NCI-H69 (cell line): Measurements from ENCODE around the gene CSTPP1.
"Not testable (repeated sequence)": the region's sequence is repeated elsewhere in the genome, so short reads cannot be mapped to it uniquely, and the experiment has no call there.

Experiments
- DNase-seq: peaks from one replicate; lab custom pipeline; 2025; lab: John Stamatoyannopoulos, UW

Gene CSTPP1

GRCh38 chr11:47044119-47044518 is 107.6 kb downstream of the CSTPP1 start:
- no peak for DNase-seq

- no peak for DNase-seq
Observed at GRCh38 chr11:47047972-47048371, 111.4 kb downstream of the CSTPP1 start.

- no peak for DNase-seq
Observed at GRCh38 chr11:47050284-47050683, 113.7 kb downstream of the CSTPP1 start.

- DNase-seq: peak; percentile 13
Observed at GRCh38 chr11:47051217-47051616, 114.7 kb downstream of the CSTPP1 start.

- DNase-seq: no peak
Observed at GRCh38 chr11:47052165-47052564, 115.6 kb downstream of the CSTPP1 start.

GRCh38 chr11:47052576-47052975 is 116.0 kb downstream of the CSTPP1 start:
- no peak for DNase-seq

- no peak for DNase-seq
Observed at GRCh38 chr11:47055534-47055933, 119.0 kb downstream of the CSTPP1 start.

GRCh38 chr11:47056261-47056915 is 119.8 kb downstream of the CSTPP1 start:
- no peak for DNase-seq

- DNase-seq: no peak
Observed at GRCh38 chr11:47057365-47057764, 120.8 kb downstream of the CSTPP1 start.

- no peak for DNase-seq
Observed at GRCh38 chr11:47060807-47061206, 124.2 kb downstream of the CSTPP1 start.

- no peak for DNase-seq
Observed at GRCh38 chr11:47061429-47062178, 125.0 kb downstream of the CSTPP1 start.

GRCh38 chr11:47062736-47063135 is 126.2 kb downstream of the CSTPP1 start:
- DNase-seq: no peak

GRCh38 chr11:47067401-47067800 is 130.8 kb downstream of the CSTPP1 start:
- DNase-seq: no peak

GRCh38 chr11:47070769-47071168 is 134.2 kb downstream of the CSTPP1 start:
- no peak for DNase-seq

- DNase-seq: no peak
Observed at GRCh38 chr11:47071341-47071740, 134.8 kb downstream of the CSTPP1 start.

GRCh38 chr11:47071791-47072261 is 135.3 kb downstream of the CSTPP1 start:
- peak; percentile 22 for DNase-seq

- no peak for DNase-seq
Observed at GRCh38 chr11:47078751-47079521, 142.4 kb downstream of the CSTPP1 start.

- DNase-seq: not testable (repeated sequence)
Observed at GRCh38 chr11:47080775-47081174, 144.2 kb downstream of the CSTPP1 start.

GRCh38 chr11:47083913-47084312 is 147.4 kb downstream of the CSTPP1 start:
- no peak for DNase-seq

- no peak for DNase-seq
Observed at GRCh38 chr11:47087801-47088200, 151.2 kb downstream of the CSTPP1 start.

- no peak for DNase-seq
Observed at GRCh38 chr11:47093541-47093940, 157.0 kb downstream of the CSTPP1 start.

GRCh38 chr11:47096871-47097270 is 160.3 kb downstream of the CSTPP1 start:
- DNase-seq: not testable (repeated sequence)

- DNase-seq: peak; percentile 75
Observed at GRCh38 chr11:47098223-47098622, 161.7 kb downstream of the CSTPP1 start.
